Stimulated activated memory B cell treated with anti-CD40 and anti-IgM and Interleukin-4, amounts not matched to agents 10 μg/mL and 1 μg/mL and 100 μg/mL, for 72 hours (primary cell): ENCODE data around the gene BRAF.
"Not testable (repeated sequence)": the region's sequence is repeated elsewhere in the genome, so short reads cannot be mapped to it uniquely, and the experiment has no call there.

Experiments
- ATAC-seq: fragments of 150-1000 bp; cut with Tn5 transposase; 2 replicates; pipeline ENCODE4 v1.10.0; 2021
- H3K27ac Mint-ChIP-seq: one replicate; pipeline ENCODE4 v1.8.0; 2022; ENCODE audit warnings: mild to moderate bottlenecking, mixed read lengths
- H3K27me3 Mint-ChIP-seq: one replicate; pipeline ENCODE4 v1.8.0; 2022; ENCODE audit warnings: mixed read lengths
- H3K36me3 Mint-ChIP-seq: one replicate; pipeline ENCODE4 v1.8.0; 2022; ENCODE audit warnings: mixed read lengths
- H3K4me1 Mint-ChIP-seq: one replicate; pipeline ENCODE4 v1.8.0; 2022; ENCODE audit warnings: mixed read lengths
- H3K4me3 Mint-ChIP-seq: one replicate; pipeline ENCODE4 v1.8.0; 2022; ENCODE audit warnings: mild to moderate bottlenecking, moderate library complexity, mixed read lengths
- H3K9me3 Mint-ChIP-seq: one replicate; pipeline ENCODE4 v1.8.0; 2022; ENCODE audit warnings: mixed read lengths

The BRAF gene

DNA sequence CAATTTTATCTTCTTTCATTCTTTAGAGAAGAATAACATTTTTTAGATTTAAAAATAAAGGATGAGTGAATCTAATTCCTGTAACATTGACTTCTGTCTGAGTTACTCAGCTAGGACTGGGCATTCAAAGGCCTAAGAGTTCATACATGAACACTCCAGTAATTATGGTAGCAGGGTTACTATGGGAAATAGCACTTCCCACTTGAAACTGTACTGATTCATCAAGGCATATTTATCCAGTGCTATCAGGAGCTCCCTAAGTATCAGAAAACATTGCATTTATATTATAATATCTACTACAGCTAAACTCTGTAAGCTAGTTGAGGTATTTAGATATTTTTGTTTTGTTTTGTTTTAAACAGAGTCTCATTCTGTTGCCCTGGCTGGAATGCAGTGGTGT lies 186.4 kb downstream of the BRAF start:
- H3K4me1 Mint-ChIP-seq, result no peaks in the 10 kb centered on the region
- no peaks in the 10 kb centered on the region for H3K9me3 Mint-ChIP-seq
- no peak for ATAC-seq
- H3K27ac Mint-ChIP-seq, result no peak overlapping the region
- H3K27me3 Mint-ChIP-seq, result no peaks in the 10 kb centered on the region
- peaks cover 32% of the 10 kb centered on the region for H3K36me3 Mint-ChIP-seq
- H3K4me3 Mint-ChIP-seq, result no peak overlapping the region

GRCh38 chr7:140734729-140735128 lies 190.0 kb downstream of the BRAF start:
- Mint-ChIP-seq H3K9me3 (no peaks in the 10 kb centered on the region), H3K4me3 (no peak overlapping the region), H3K4me1 (no peaks in the 10 kb centered on the region), H3K27me3 (no peaks in the 10 kb centered on the region), H3K27ac (no peak overlapping the region), H3K36me3 (peaks cover 45% of the 10 kb centered on the region)
- ATAC-seq, result no peak

- H3K4me1 Mint-ChIP-seq, result no peaks in the 10 kb centered on the region
- no peak for ATAC-seq
- H3K4me3 Mint-ChIP-seq, result no peak overlapping the region
- H3K27ac Mint-ChIP-seq, result no peak overlapping the region
- no peaks in the 10 kb centered on the region for H3K9me3 Mint-ChIP-seq
- peaks cover 39% of the 10 kb centered on the region for H3K36me3 Mint-ChIP-seq
- H3K27me3 Mint-ChIP-seq, result no peaks in the 10 kb centered on the region
Measured at GRCh38 chr7:140734096-140734495, 190.6 kb downstream of the BRAF start.

DNA sequence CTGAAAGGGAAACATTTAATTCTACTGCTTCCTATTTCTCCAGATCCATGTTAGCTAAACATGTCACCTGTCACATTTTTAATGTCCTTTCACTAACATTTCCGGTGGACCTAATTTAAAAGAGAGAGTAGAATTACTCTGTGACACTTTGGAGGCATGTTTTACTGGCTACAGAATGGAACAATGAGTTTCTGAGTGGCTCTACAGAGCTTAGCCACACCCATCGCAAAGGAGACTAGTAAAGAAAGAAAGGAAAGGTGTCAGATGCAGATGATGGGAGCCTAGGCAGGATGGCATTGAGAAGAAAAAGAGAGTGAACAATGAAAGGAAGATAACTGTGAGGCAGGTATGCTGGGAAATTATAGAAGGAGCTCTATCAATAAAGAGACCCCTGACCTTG lies 192.3 kb downstream of the BRAF start:
- peaks cover 32% of the 10 kb centered on the region for H3K36me3 Mint-ChIP-seq
- H3K9me3 Mint-ChIP-seq, result no peaks in the 10 kb centered on the region
- H3K27me3 Mint-ChIP-seq, result no peaks in the 10 kb centered on the region
- no peak overlapping the region for H3K4me3 Mint-ChIP-seq
- no peak overlapping the region for H3K27ac Mint-ChIP-seq
- H3K4me1 Mint-ChIP-seq, result no peaks in the 10 kb centered on the region
- no peak for ATAC-seq

DNA sequence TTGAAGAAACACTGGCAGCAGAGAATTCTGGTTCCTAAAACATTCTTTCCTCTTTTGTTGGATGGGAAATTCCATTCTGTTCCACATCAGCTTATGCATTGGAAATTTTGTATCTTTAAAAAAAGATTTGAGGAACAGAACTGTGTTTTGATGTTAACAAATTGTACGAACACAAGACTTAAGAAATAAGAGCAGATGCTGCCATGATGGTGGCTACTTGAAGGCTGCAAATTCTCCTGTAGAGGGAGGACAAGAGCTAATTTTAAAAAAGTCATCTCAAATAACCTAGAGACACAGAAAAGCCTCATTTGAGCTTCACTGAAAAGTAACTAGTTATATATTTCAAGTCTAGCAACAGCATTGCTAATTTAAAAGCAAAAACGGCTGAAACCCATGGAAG lies 198.4 kb downstream of the BRAF start:
- Mint-ChIP-seq H3K27me3 (no peaks in the 10 kb centered on the region), H3K36me3 (peaks cover 26% of the 10 kb centered on the region), H3K27ac (no peak overlapping the region), H3K4me1 (no peaks in the 10 kb centered on the region), H3K4me3 (no peak overlapping the region), H3K9me3 (no peaks in the 10 kb centered on the region)
- ATAC-seq, result no peak

GRCh38 chr7:140724706-140725105 lies 200.0 kb downstream of the BRAF start:
- no peak for ATAC-seq
- H3K27me3 Mint-ChIP-seq, result no peaks in the 10 kb centered on the region

GRCh38 chr7:140723574-140723973 lies 201.2 kb downstream of the BRAF start:
- H3K27ac Mint-ChIP-seq, result no peak overlapping the region
- ATAC-seq, result no peak

More at GRCh38 chr7:140724706-140725105, 200.0 kb downstream of the BRAF start:
- Mint-ChIP-seq H3K36me3 (peaks cover 14% of the 10 kb centered on the region), H3K9me3 (no peaks in the 10 kb centered on the region), H3K27ac (no peak overlapping the region), H3K4me1 (peaks cover 7% of the 10 kb centered on the region), H3K4me3 (no peak overlapping the region)

GRCh38 chr7:140723006-140723405 lies 201.7 kb downstream of the BRAF start:
- Mint-ChIP-seq H3K4me3 (no peak overlapping the region), H3K4me1 (peaks cover 10% of the 10 kb centered on the region), H3K27ac (no peak overlapping the region), H3K27me3 (no peaks in the 10 kb centered on the region), H3K36me3 (peaks cover 14% of the 10 kb centered on the region), H3K9me3 (no peaks in the 10 kb centered on the region)
- no peak for ATAC-seq

More at GRCh38 chr7:140723574-140723973, 201.2 kb downstream of the BRAF start:
- Mint-ChIP-seq H3K36me3 (peaks cover 14% of the 10 kb centered on the region), H3K4me3 (no peak overlapping the region), H3K27me3 (no peaks in the 10 kb centered on the region), H3K9me3 (no peaks in the 10 kb centered on the region), H3K4me1 (peaks cover 10% of the 10 kb centered on the region)

DNA sequence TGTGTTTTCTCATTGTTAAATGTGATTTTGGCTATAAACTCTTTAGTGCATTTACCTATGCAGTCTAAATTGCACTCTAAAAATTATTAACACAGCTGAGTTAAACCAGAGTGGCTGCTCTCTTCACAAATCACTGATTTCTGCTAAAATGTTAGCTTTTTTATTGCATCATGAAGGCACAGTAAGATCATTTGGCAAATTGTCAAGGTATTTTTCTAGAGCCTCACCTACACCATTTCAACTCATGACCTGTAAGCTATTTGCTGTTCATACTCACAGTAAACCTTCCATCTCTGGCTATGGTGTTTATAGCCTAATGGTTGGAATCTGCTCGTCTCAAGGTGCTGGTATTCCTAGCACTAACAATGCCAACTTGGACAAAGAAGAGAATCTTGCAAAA lies 202.5 kb downstream of the BRAF start:
- Mint-ChIP-seq H3K4me3 (no peak overlapping the region), H3K27ac (no peak overlapping the region), H3K9me3 (no peaks in the 10 kb centered on the region), H3K36me3 (peaks cover 14% of the 10 kb centered on the region), H3K4me1 (peaks cover 10% of the 10 kb centered on the region), H3K27me3 (no peaks in the 10 kb centered on the region)
- no peak for ATAC-seq

GRCh38 chr7:140719721-140720120 lies 205.0 kb downstream of the BRAF start:
- ATAC-seq, result no peak
- no peaks in the 10 kb centered on the region for H3K27me3 Mint-ChIP-seq

DNA sequence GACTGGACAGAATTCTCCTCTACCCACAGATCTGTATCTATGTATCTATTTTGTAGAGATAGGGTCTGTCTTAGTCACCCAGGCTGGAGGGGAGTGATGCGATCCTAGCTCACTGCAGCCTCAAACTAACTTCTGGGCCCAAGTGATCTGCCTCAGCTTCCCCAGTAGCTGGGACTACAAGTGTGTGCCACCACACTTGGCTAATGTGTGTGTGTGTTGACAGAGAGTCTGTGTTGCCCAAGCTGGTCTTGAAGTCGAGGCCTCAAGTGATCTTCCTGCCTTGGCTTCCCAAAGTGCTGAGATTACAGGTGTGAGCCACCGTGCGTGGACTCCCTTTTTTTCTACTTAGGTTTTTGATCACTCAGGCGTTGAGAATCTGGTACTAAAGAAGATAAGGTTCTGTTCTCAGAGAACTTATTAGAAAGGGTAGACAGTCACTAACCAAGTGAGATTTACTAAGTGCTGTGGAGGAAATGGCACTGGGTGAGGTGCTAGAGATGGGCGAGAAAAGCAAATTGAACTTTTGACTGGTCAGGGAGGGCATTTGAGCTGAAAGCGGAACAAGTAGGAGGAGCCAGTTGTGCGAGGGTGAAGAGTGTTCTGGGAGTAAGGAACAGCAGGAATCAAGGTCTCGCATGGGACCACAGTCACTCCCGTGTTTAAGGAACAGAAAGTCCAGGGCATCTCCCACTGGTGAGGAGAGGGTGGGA lies 210.2 kb downstream of the BRAF start:
- peaks cover 30% of the 10 kb centered on the region for H3K36me3 Mint-ChIP-seq
- no peaks in the 10 kb centered on the region for H3K27me3 Mint-ChIP-seq
- H3K4me1 Mint-ChIP-seq, result peaks cover 2% of the 10 kb centered on the region
- no peak overlapping the region for H3K27ac Mint-ChIP-seq
- H3K9me3 Mint-ChIP-seq, result peaks cover 5% of the 10 kb centered on the region
- no peak for ATAC-seq
- no peak overlapping the region for H3K4me3 Mint-ChIP-seq

More at GRCh38 chr7:140719721-140720120, 205.0 kb downstream of the BRAF start:
- H3K27ac Mint-ChIP-seq, result no peak overlapping the region
- H3K4me3 Mint-ChIP-seq, result no peak overlapping the region
- H3K4me1 Mint-ChIP-seq, result peaks cover 10% of the 10 kb centered on the region
- peaks cover 7% of the 10 kb centered on the region for H3K36me3 Mint-ChIP-seq
- no peaks in the 10 kb centered on the region for H3K9me3 Mint-ChIP-seq

DNA sequence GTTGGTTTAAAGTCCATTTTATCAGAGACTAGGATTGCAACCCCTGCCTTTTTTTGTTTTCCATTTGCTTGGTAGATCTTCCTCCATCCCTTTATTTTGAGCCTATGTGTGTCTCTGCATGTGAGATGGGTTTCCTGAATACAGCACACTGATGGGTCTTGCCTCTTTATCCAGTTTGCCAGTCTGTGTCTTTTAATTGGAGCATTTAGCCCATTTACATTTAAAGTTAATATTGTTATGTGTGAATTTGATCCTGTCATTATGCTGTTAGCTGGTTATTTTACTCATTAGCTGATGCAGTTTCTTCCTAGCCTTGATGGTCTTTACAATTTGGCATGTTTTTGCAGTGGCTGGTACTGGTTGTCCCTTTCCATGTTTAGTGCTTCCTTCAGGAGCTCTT lies 212.3 kb downstream of the BRAF start:
- not testable (repeated sequence) for H3K4me1 Mint-ChIP-seq, H3K27ac Mint-ChIP-seq, H3K4me3 Mint-ChIP-seq, H3K9me3 Mint-ChIP-seq, H3K27me3 Mint-ChIP-seq, ATAC-seq
- H3K36me3 Mint-ChIP-seq, result peaks cover 37% of the 10 kb centered on the region

GRCh38 chr7:140708764-140709163 lies 216.0 kb downstream of the BRAF start:
- not testable (repeated sequence) for ATAC-seq, H3K9me3 Mint-ChIP-seq, H3K4me3 Mint-ChIP-seq, H3K27me3 Mint-ChIP-seq, H3K27ac Mint-ChIP-seq, H3K4me1 Mint-ChIP-seq
- H3K36me3 Mint-ChIP-seq, result peaks cover 42% of the 10 kb centered on the region

GRCh38 chr7:140707132-140707531 lies 217.6 kb downstream of the BRAF start:
- Mint-ChIP-seq H3K27me3 (no peaks in the 10 kb centered on the region), H3K4me1 (no peaks in the 10 kb centered on the region), H3K9me3 (peaks cover 3% of the 10 kb centered on the region), H3K36me3 (peaks cover 32% of the 10 kb centered on the region), H3K27ac (no peak overlapping the region), H3K4me3 (no peak overlapping the region)
- ATAC-seq, result no peak

- Mint-ChIP-seq H3K36me3 (peaks cover 22% of the 10 kb centered on the region), H3K9me3 (no peaks in the 10 kb centered on the region), H3K27ac (no peak overlapping the region), H3K4me3 (no peak overlapping the region), H3K27me3 (no peaks in the 10 kb centered on the region), H3K4me1 (peaks cover 7% of the 10 kb centered on the region)
- ATAC-seq, result no peak
Measured at GRCh38 chr7:140704205-140704604, 220.5 kb downstream of the BRAF start.

GRCh38 chr7:140702774-140703173 lies 222.0 kb downstream of the BRAF start:
- H3K4me1 Mint-ChIP-seq, result peaks cover 20% of the 10 kb centered on the region
- H3K27ac Mint-ChIP-seq, result no peak overlapping the region
- no peaks in the 10 kb centered on the region for H3K27me3 Mint-ChIP-seq
- ATAC-seq, result no peak
- no peak overlapping the region for H3K4me3 Mint-ChIP-seq
- H3K36me3 Mint-ChIP-seq, result peaks cover 22% of the 10 kb centered on the region
- H3K9me3 Mint-ChIP-seq, result no peaks in the 10 kb centered on the region
